Stimulated activated CD4-positive, alpha-beta T cell treated with anti-CD3 and anti-CD28 coated beads, TNF-alpha, amount 100 ng/mL, for 1 hour (primary cell): Measurements from ENCODE around the gene LRIT1.

Experiments
- DNase-seq, 3 donors: peaks; one replicate each; pipeline ENCODE4 v3.0.0-alpha.2; 2020; ENCODE audit warnings: low read depth in 3 of 3, low spot score in 1 of 3

The LRIT1 gene

GRCh38 chr10:84254552-84255478 is 13.5 kb upstream of the LRIT1 start:
- DNase-seq = no peak

- DNase-seq = no peak
Measured at GRCh38 chr10:84248794-84249193, 7.4 kb upstream of the LRIT1 start.

- DNase-seq = no peak
Measured at GRCh38 chr10:84247496-84247895, 6.2 kb upstream of the LRIT1 start.

GRCh38 chr10:84244651-84245270 is 3.4 kb upstream of the LRIT1 start, which contains the start of gene RGR:
RGR (plus strand) TSS chr10:84245053; CDS start chr10:84245091, 38 bp downstream.
- DNase-seq = no peak

GRCh38 chr10:84243759-84244158 is 2.4 kb upstream of the LRIT1 start:
- no peak for DNase-seq

- DNase-seq = no peak
Measured at GRCh38 chr10:84238909-84239308, 2.4 kb downstream of the LRIT1 start.

- no peak for DNase-seq
Measured at GRCh38 chr10:84237199-84238051, 3.9 kb downstream of the LRIT1 start.

- DNase-seq = no peak
Measured at GRCh38 chr10:84236807-84237198, 4.5 kb downstream of the LRIT1 start.

GRCh38 chr10:84235096-84235495 is 6.2 kb downstream of the LRIT1 start:
- no peak for DNase-seq

- no peak for DNase-seq
Measured at GRCh38 chr10:84234479-84234878, 6.9 kb downstream of the LRIT1 start.

GRCh38 chr10:84233940-84234339 is 7.4 kb downstream of the LRIT1 start:
- DNase-seq = no peak

- no peak for DNase-seq
Measured at GRCh38 chr10:84232376-84232775, 9.0 kb downstream of the LRIT1 start.

- DNase-seq = no peak
Measured at GRCh38 chr10:84230359-84230758, 11.0 kb downstream of the LRIT1 start.

- DNase-seq = no peak
Measured at GRCh38 chr10:84227810-84228209, 13.5 kb downstream of the LRIT1 start.

- DNase-seq = no peak
Measured at GRCh38 chr10:84226616-84227015, 14.7 kb downstream of the LRIT1 start.

GRCh38 chr10:84225427-84226173 is 15.7 kb downstream of the LRIT1 start, which contains the start of gene LRIT2:
LRIT2 (minus strand) TSS chr10:84225544; CDS start chr10:84225520, 24 bp downstream.
- no peak for DNase-seq

GRCh38 chr10:84224411-84225028 is 16.8 kb downstream of the LRIT1 start:
- DNase-seq = no peak

- DNase-seq = no peak
Measured at GRCh38 chr10:84221916-84222315, 19.4 kb downstream of the LRIT1 start.

- DNase-seq = no peak
Measured at GRCh38 chr10:84217746-84218145, 23.6 kb downstream of the LRIT1 start.

GRCh38 chr10:84216834-84217233 is 24.5 kb downstream of the LRIT1 start:
- DNase-seq = no peak
